IMR-90 (cell line): ENCODE measurements around the gene ETNK1. TPM values are rescaled to one million over a fixed set of nuclear protein-coding genes. Genes with fewer than 3 reads are reported as not detected.

Experiments used
- ATAC-seq: fragments of 200-7000 bp; cut with Tn5 transposase; 2 replicates; pipeline ENCODE4 v1.9.1; 2020; ENCODE audit warnings: low read depth, mild to moderate bottlenecking, moderate library complexity
- BruUV-seq: library from RNA; stranded (reverse); fragments of 400-500 nt; replicated peaks from 2 replicates; lab custom pipeline; 2021; lab: Mats Ljungman, UMichigan
- CTCF ChIA-PET: fragments of 300-600 bp; formaldehyde crosslinking; extraction: SDS; loops from one replicate; lab custom pipeline; 2021; ENCODE audit warnings: antibody characterized with exemption; lab: Yijun Ruan, JAX
- POLR2A ChIA-PET: fragments of 300-600 bp; sonication (Branson Sonifier 250); formaldehyde crosslinking; loops from one replicate; lab custom pipeline; 2022; ENCODE audit warnings: antibody characterized with exemption; ENCODE audit not compliant: unreplicated experiment; lab: Charles Lee
- DNase-seq: peaks from one replicate; pipeline ENCODE4 v3.0.0; 2013
- H2AFZ ChIP-seq: replicated peaks from 2 replicates; pipeline ENCODE3; 2013; ENCODE audit warnings: low read length, mild to moderate bottlenecking; ENCODE audit not compliant: poor library complexity
- H2AK5ac ChIP-seq: 2 replicates; pipeline ENCODE4 v1.6.1; 2013; ENCODE audit warnings: low read depth, low read length, inconsistent platforms
- H2AK9ac ChIP-seq: replicated peaks from 2 replicates; pipeline ENCODE3; 2013; ENCODE audit warnings: mild to moderate bottlenecking, low read depth, low read length, moderate library complexity; ENCODE audit not compliant: poor library complexity
- H2BK120ac ChIP-seq: 2 replicates; pipeline ENCODE4 v1.6.1; 2013; ENCODE audit warnings: low read depth, low read length, inconsistent platforms
- H2BK15ac ChIP-seq: 3 replicates; pipeline ENCODE4 v1.6.1; 2013; ENCODE audit warnings: low read depth, low read length, inconsistent platforms
- H2BK20ac ChIP-seq: 2 replicates; pipeline ENCODE4 v1.6.1; 2013; ENCODE audit warnings: low read depth, mild to moderate bottlenecking, inconsistent platforms, low read length, moderate library complexity
- H2BK5ac ChIP-seq: 2 replicates; pipeline ENCODE4 v1.6.1; 2013; ENCODE audit warnings: mild to moderate bottlenecking, low read depth, low read length, inconsistent platforms; ENCODE audit not compliant: poor library complexity, severe bottlenecking
- H3K14ac ChIP-seq: replicated peaks from 2 replicates; pipeline ENCODE4 v1.6.1; 2013; ENCODE audit warnings: low read depth, low read length, inconsistent platforms
- H3K18ac ChIP-seq: 2 replicates; pipeline ENCODE4 v1.6.1; 2013; ENCODE audit warnings: low read depth, low read length, control low read depth
- H3K23ac ChIP-seq: 2 replicates; pipeline ENCODE4 v1.6.1; 2013; ENCODE audit warnings: low read depth, low read length, inconsistent platforms
- H3K27ac ChIP-seq: 2 replicates; pipeline ENCODE4 v1.5.1; 2013; ENCODE audit warnings: mild to moderate bottlenecking, control low read depth, low read length; ENCODE audit not compliant: insufficient read depth
- H3K27me3 ChIP-seq: 2 replicates; pipeline ENCODE4 v1.6.1; 2013; ENCODE audit warnings: low read length; ENCODE audit not compliant: control insufficient read depth, insufficient read depth
- H3K36me3 ChIP-seq: 2 replicates; pipeline ENCODE4 v1.6.1; 2013; ENCODE audit warnings: low read length, mixed read lengths; ENCODE audit not compliant: control insufficient read depth, insufficient read depth
- H3K4ac ChIP-seq: 2 replicates; pipeline ENCODE4 v1.6.1; 2013; ENCODE audit warnings: low read depth, low read length, inconsistent platforms
- H3K4me1 ChIP-seq: 2 replicates; pipeline ENCODE4 v1.6.1; 2013; ENCODE audit warnings: low read length, mixed read lengths; ENCODE audit not compliant: control insufficient read depth, insufficient read depth
- H3K4me2 ChIP-seq: 2 replicates; pipeline ENCODE4 v1.6.1; 2013; ENCODE audit warnings: low read depth, mild to moderate bottlenecking, control low read depth, low read length, moderate library complexity
- H3K4me3 ChIP-seq: 2 replicates; pipeline ENCODE4 v1.5.1; 2013; ENCODE audit warnings: low read depth, mild to moderate bottlenecking, control low read depth, low read length, moderate library complexity; ENCODE audit not compliant: insufficient read depth
- H3K56ac ChIP-seq: 2 replicates; pipeline ENCODE4 v1.6.1; 2013; ENCODE audit warnings: low read length, inconsistent platforms; ENCODE audit not compliant: insufficient read depth; ENCODE audit errors: extremely low read depth
- H3K79me1 ChIP-seq, 2 experiments: 2 replicates each; pipeline ENCODE4 v1.6.1; 2013; ENCODE audit warnings: low read length in 2 of 2, inconsistent platforms in 1 of 2, low read depth in 1 of 2
- H3K9ac ChIP-seq: 2 replicates; pipeline ENCODE4 v1.6.1; 2013; ENCODE audit warnings: low read depth, low read length, control low read depth
- H3K9me1 ChIP-seq: 2 replicates; pipeline ENCODE4 v1.6.1; 2013; ENCODE audit warnings: low read length, inconsistent platforms; ENCODE audit not compliant: insufficient read depth
- H3K9me3 ChIP-seq: 2 replicates; pipeline ENCODE4 v1.6.1; 2013; ENCODE audit warnings: low read length; ENCODE audit not compliant: control insufficient read depth, insufficient read depth
- H4K20me1 ChIP-seq: 2 replicates; pipeline ENCODE4 v1.6.1; 2013; ENCODE audit warnings: low read length, inconsistent platforms; ENCODE audit not compliant: insufficient read depth
- H4K5ac ChIP-seq: 2 replicates; pipeline ENCODE4 v1.6.1; 2013; ENCODE audit warnings: mild to moderate bottlenecking, low read depth, low read length, control low read depth
- H4K8ac ChIP-seq, 2 experiments: 2 replicates each; pipeline ENCODE4 v1.6.1; 2013; ENCODE audit warnings: low read depth in 2 of 2, low read length in 2 of 2, control low read depth in 1 of 2, inconsistent platforms in 1 of 2
- H4K91ac ChIP-seq: 2 replicates; pipeline ENCODE4 v1.6.1; 2013; ENCODE audit warnings: low read depth, low read length, inconsistent platforms; ENCODE audit not compliant: insufficient read depth
- CEBPB ChIP-seq: IDR thresholded peaks from 2 replicates; pipeline ENCODE4 v1.6.1; 2012; ENCODE audit warnings: low read depth, low read length, improper control_type of control experiment
- CHD1 ChIP-seq: IDR thresholded peaks from 2 replicates; pipeline ENCODE4 v1.6.1; 2012; ENCODE audit warnings: low read depth, low read length, improper control_type of control experiment
- FOS ChIP-seq: fragments of 150-350 bp; IDR thresholded peaks from 2 replicates; pipeline ENCODE4 v1.6.1; 2016; ENCODE audit warnings: low read depth, low read length
- MAFK ChIP-seq: IDR thresholded peaks from 2 replicates; pipeline ENCODE4 v1.6.1; 2012; ENCODE audit warnings: low read depth, low read length, improper control_type of control experiment
- MAZ ChIP-seq: IDR thresholded peaks from 2 replicates; pipeline ENCODE4 v1.6.1; 2012; ENCODE audit warnings: low read depth, mild to moderate bottlenecking, low read length, improper control_type of control experiment, moderate library complexity, borderline replicate concordance
- MXI1 ChIP-seq: IDR thresholded peaks from 2 replicates; pipeline ENCODE4 v1.6.1; 2012; ENCODE audit warnings: low read depth, mild to moderate bottlenecking, low read length, moderate library complexity, borderline replicate concordance
- NFE2L2 ChIP-seq: fragments of 150-350 bp; IDR thresholded peaks from 2 replicates; pipeline ENCODE4 v1.6.1; 2016; ENCODE audit warnings: low read depth, mild to moderate bottlenecking, low read length
- POLR2A ChIP-seq: IDR thresholded peaks from 2 replicates; pipeline ENCODE4 v1.6.1; 2012; ENCODE audit warnings: mild to moderate bottlenecking, low read depth, low read length
- RAD21 ChIP-seq: IDR thresholded peaks from 2 replicates; pipeline ENCODE4 v1.6.1; 2012; ENCODE audit warnings: low read length, improper control_type of control experiment
- RCOR1 ChIP-seq: IDR thresholded peaks from 2 replicates; pipeline ENCODE4 v1.6.1; 2012; ENCODE audit warnings: mild to moderate bottlenecking, low read length, improper control_type of control experiment; ENCODE audit not compliant: insufficient replicate concordance
- RFX5 ChIP-seq: IDR thresholded peaks from 2 replicates; pipeline ENCODE4 v1.8.0; 2012; ENCODE audit warnings: low read depth, mild to moderate bottlenecking, low read length, moderate library complexity
- WGBS, 2 experiments: methylation state at CpG; one replicate each; pipeline versions ENCODE4 v1.1.5 to v1.1.7; 2013; ENCODE audit warnings: missing lambda C conversion rate in 2 of 2; ENCODE audit not compliant: insufficient read length in 1 of 2; ENCODE audit errors: extremely low coverage in 2 of 2; 5-methylcytosine and 5-hydroxymethylcytosine counted together
- dilution Hi-C: fragments of 300-500 bp; cut with HindIII; formaldehyde crosslinking; loops from one replicate; pipeline ENCODE4 v1.14.3; 2018; ENCODE audit warnings: low sequenced_read_pairs; ENCODE audit not compliant: unreplicated experiment
- in situ Hi-C: fragments of 300-500 bp; cut with MboI; formaldehyde crosslinking; loops from 3 replicates; pipeline ENCODE4 v1.14.3; 2019; ENCODE audit warnings: low sequenced_read_pairs, inconsistent platforms, mixed read lengths
- intact Hi-C: fragments of 100-400 bp; cut with micrococcal nuclease; formaldehyde crosslinking; loops from 2 replicates; pipeline ENCODE4 v1.10.0; 2022
- polyA plus RNA-seq, 3 experiments: library from polyadenylated mRNA; depleted of rRNA; stranded (reverse); fragments of >200 nt; gene quantifications; 2 replicates each; pipeline ENCODE4 v1.2.3, GENCODE V29; 2012; ENCODE audit warnings: low replicate concordance in 1 of 3
- total RNA-seq: library from RNA; depleted of rRNA; stranded (reverse); fragments of >200 nt; gene quantifications from 2 replicates; pipeline ENCODE4 v1.2.3, GENCODE V29; 2012
- TF ChIP-seq, protein P1 (sequence below): fragments of 150-350 bp; IDR thresholded peaks from 2 replicates; pipeline ENCODE4 v1.6.1; 2017; ENCODE audit warnings: mild to moderate bottlenecking, antibody characterized with exemption, low read length, low read depth
- TF ChIP-seq, protein P2 (sequence below): fragments of 150-350 bp; IDR thresholded peaks from 2 replicates; pipeline ENCODE4 v1.6.1; 2016; ENCODE audit warnings: low read depth, mild to moderate bottlenecking, low read length, moderate library complexity, borderline replicate concordance

The ETNK1 gene
- total and polyA plus RNA-seq, 2 of the 4 experiments (the other 2 are of a cell fraction), result 12.8 to 33.3 TPM

DNA sequence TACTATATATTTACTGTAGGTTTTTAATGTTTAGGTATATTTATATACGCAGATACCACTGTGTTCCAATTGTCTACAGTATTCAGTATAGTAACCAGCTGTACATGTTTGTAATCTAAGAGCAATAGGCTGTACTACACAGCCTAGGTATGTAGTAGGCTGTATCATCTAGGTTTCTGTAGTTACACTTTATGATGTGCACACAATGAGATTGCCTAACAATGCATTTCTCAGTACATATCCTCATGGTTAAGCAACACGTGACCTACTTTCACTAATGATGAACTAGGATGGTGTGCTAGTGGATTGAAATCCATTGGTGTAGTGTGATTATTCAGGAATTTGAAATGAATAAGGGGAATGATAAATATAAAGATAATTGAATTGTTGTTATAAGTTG, 77.7 kb downstream of the ETNK1 start:
- DNase-seq, result no peak
- Histone ChIP-seq H2BK5ac (no peak overlapping the region), H3K4me3 (no peak overlapping the region), H3K4me1 (no peaks in the 10 kb centered on the region), H3K36me3 (no peaks in the 10 kb centered on the region), H2AFZ (no peak overlapping the region), H2AK5ac (no peak overlapping the region), H3K56ac (no peak overlapping the region), H3K27me3 (no peaks in the 10 kb centered on the region), H3K23ac (no peak overlapping the region), H3K9me1 (no peaks in the 10 kb centered on the region), H3K9ac (no peak overlapping the region), H3K4me2 (no peak overlapping the region), H3K18ac (no peak overlapping the region), H2BK20ac (no peak overlapping the region), H2BK15ac (no peak overlapping the region), H3K27ac (no peak overlapping the region), H3K14ac (no peak overlapping the region), H4K8ac (no peak overlapping the region), H3K9me3 (no peaks in the 10 kb centered on the region), H3K79me1 (no peaks in the 10 kb centered on the region), H2BK120ac (no peak overlapping the region), H2AK9ac (no peak overlapping the region), H4K91ac (no peak overlapping the region), H3K4ac (no peak overlapping the region), H4K20me1 (no peaks in the 10 kb centered on the region), H4K5ac (no peak overlapping the region)
- in situ Hi-C loops, result no loop called here
- no TSS peak for BruUV-seq
- dilution Hi-C loops, result no loop called here
- ATAC-seq, result no peak
- POLR2A ChIA-PET, result no interaction called here
- WGBS, 2 experiments, result no CpG with 5 or more reads among the region's 2 CpGs
- TF ChIP-seq CEBPB (no peak), RAD21 (no peak), MAZ (no peak), RCOR1 (no peak), MXI1 (no peak), RFX5 (no peak), MAFK (no peak), FOS (no peak), CHD1 (no peak), NFE2L2 (no peak), POLR2A (no peak)
- TF ChIP-seq, protein P1, sequence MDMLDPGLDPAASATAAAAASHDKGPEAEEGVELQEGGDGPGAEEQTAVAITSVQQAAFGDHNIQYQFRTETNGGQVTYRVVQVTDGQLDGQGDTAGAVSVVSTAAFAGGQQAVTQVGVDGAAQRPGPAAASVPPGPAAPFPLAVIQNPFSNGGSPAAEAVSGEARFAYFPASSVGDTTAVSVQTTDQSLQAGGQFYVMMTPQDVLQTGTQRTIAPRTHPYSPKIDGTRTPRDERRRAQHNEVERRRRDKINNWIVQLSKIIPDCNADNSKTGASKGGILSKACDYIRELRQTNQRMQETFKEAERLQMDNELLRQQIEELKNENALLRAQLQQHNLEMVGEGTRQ, result no peak
- TF ChIP-seq, protein P2, sequence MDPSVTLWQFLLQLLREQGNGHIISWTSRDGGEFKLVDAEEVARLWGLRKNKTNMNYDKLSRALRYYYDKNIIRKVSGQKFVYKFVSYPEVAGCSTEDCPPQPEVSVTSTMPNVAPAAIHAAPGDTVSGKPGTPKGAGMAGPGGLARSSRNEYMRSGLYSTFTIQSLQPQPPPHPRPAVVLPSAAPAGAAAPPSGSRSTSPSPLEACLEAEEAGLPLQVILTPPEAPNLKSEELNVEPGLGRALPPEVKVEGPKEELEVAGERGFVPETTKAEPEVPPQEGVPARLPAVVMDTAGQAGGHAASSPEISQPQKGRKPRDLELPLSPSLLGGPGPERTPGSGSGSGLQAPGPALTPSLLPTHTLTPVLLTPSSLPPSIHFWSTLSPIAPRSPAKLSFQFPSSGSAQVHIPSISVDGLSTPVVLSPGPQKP, result no peak
- intact Hi-C loops, result no loop called here
- CTCF ChIA-PET, result no interaction called here
